Central memory CD8-positive, alpha-beta T cell (primary cell): ENCODE data around the gene CNTN2.

Experiments used
- ATAC-seq: fragments of 150-1000 bp; cut with Tn5 transposase; replicated peaks from 2 replicates; pipeline ENCODE4 v1.10.0; 2022; ENCODE audit warnings: mild to moderate bottlenecking, moderate FRiP score, moderate number of reproducible peaks; ENCODE audit not compliant: poor library complexity, severe bottlenecking; ENCODE audit errors: extremely low read depth
- DNase-seq, 2 donors: peaks; one replicate each; pipeline ENCODE4 v3.0.0; 2021; ENCODE audit warnings: low spot score in 2 of 2
- H3K27ac Mint-ChIP-seq: one replicate; pipeline ENCODE4 v1.8.0; 2022; ENCODE audit warnings: low read depth, mild to moderate bottlenecking, moderate library complexity, mixed read lengths
- H3K27me3 Mint-ChIP-seq: one replicate; pipeline ENCODE4 v1.8.0; 2022; ENCODE audit warnings: mixed read lengths
- H3K36me3 Mint-ChIP-seq: one replicate; pipeline ENCODE4 v1.8.0; 2022; ENCODE audit warnings: mild to moderate bottlenecking, moderate library complexity, mixed read lengths; ENCODE audit not compliant: insufficient read depth
- H3K4me1 Mint-ChIP-seq: one replicate; pipeline ENCODE4 v1.8.0; 2022; ENCODE audit warnings: mixed read lengths
- H3K4me3 Mint-ChIP-seq: one replicate; pipeline ENCODE4 v1.8.0; 2022; ENCODE audit warnings: mild to moderate bottlenecking, moderate library complexity, mixed read lengths
- H3K9me3 Mint-ChIP-seq: one replicate; pipeline ENCODE4 v1.8.0; 2022; ENCODE audit warnings: mixed read lengths

The CNTN2 gene

GRCh38 chr1:205127646-205128045, 84.6 kb downstream of the CNTN2 start:
- DNase-seq (no peak), ATAC-seq (no peak)
- Mint-ChIP-seq H3K27ac (no peak overlapping the region), H3K27me3 (no peaks in the 10 kb centered on the region), H3K4me1 (peaks cover under 1% of the 10 kb centered on the region), H3K9me3 (no peaks in the 10 kb centered on the region), H3K4me3 (no peak overlapping the region), H3K36me3 (peaks cover 3% of the 10 kb centered on the region)
